Fibroblast of lung (primary cell): ENCODE measurements around the gene WSCD2. TPM values are rescaled to one million over a fixed set of nuclear protein-coding genes. Genes with fewer than 3 reads are reported as not detected.

Experiments used
- DNase-seq, 2 donors: peaks; one replicate each; pipeline versions ENCODE4 v3.0.0 to v3.0.0-alpha.2; 2010; ENCODE audit warnings: low read depth in 2 of 2
- H2AFZ ChIP-seq: 2 replicates; pipeline ENCODE4 v1.5.1; 2012; ENCODE audit warnings: low read length, control low read depth, inconsistent platforms
- H3K27ac ChIP-seq: 2 replicates; pipeline ENCODE4 v1.5.1; 2011; ENCODE audit warnings: low read length, control low read depth; ENCODE audit not compliant: insufficient read depth
- H3K27me3 ChIP-seq: 2 replicates; pipeline ENCODE4 v1.5.1; 2011; ENCODE audit warnings: mild to moderate bottlenecking, low read length; ENCODE audit not compliant: control insufficient read depth, insufficient read depth
- H3K36me3 ChIP-seq: 2 replicates; pipeline ENCODE4 v1.5.1; 2011; ENCODE audit warnings: low read length; ENCODE audit not compliant: control insufficient read depth, insufficient read depth
- H3K4me1 ChIP-seq: 2 replicates; pipeline ENCODE4 v1.5.1; 2011; ENCODE audit warnings: low read length; ENCODE audit not compliant: control insufficient read depth, insufficient read depth; ENCODE audit errors: extremely low read depth
- H3K4me2 ChIP-seq: 2 replicates; pipeline ENCODE4 v1.5.1; 2011; ENCODE audit warnings: low read length, control low read depth; ENCODE audit not compliant: insufficient read depth; ENCODE audit errors: extremely low read depth
- H3K4me3 ChIP-seq, 4 experiments: fragments of 200-600 bp in 1 of 4; sonication (generic) in 1 of 4; replicated peaks in 1 of 4; 2 replicates each; pipeline ENCODE4 v1.5.1; 2011 to 2016; ENCODE audit warnings: low read length in 4 of 4, low read depth in 3 of 4, mild to moderate bottlenecking in 3 of 4, control low read depth in 2 of 4, inconsistent platforms in 1 of 4, mixed read lengths in 1 of 4; ENCODE audit not compliant: insufficient read depth in 1 of 4; ENCODE audit errors: control extremely low read depth in 1 of 4
- H3K79me2 ChIP-seq: 2 replicates; pipeline ENCODE4 v1.5.1; 2012; ENCODE audit warnings: mild to moderate bottlenecking, low read length, inconsistent platforms; ENCODE audit not compliant: control insufficient read depth, insufficient read depth
- H3K9ac ChIP-seq: 2 replicates; pipeline ENCODE4 v1.5.1; 2011; ENCODE audit warnings: mild to moderate bottlenecking, low read length, control low read depth; ENCODE audit not compliant: insufficient read depth
- H3K9me3 ChIP-seq: 2 replicates; pipeline ENCODE4 v1.5.1; 2012; ENCODE audit warnings: low read depth, low read length; ENCODE audit not compliant: control insufficient read depth, insufficient read depth
- H4K20me1 ChIP-seq: 2 replicates; pipeline ENCODE4 v1.5.1; 2011; ENCODE audit warnings: low read length; ENCODE audit not compliant: control insufficient read depth, insufficient read depth; ENCODE audit errors: extremely low read depth
- CTCF ChIP-seq, 2 donors: IDR thresholded peaks in 1 of 2; conservative IDR thresholded peaks in 1 of 2; 1 replicate in 1 of 2; 2 replicates in 1 of 2; pipeline ENCODE4 v1.5.1; 2011 to 2012; ENCODE audit warnings: low read length in 2 of 2, control low read depth in 1 of 2, inconsistent platforms in 1 of 2, low read depth in 1 of 2, mild to moderate bottlenecking in 1 of 2
- EZH2 ChIP-seq: IDR thresholded peaks from 2 replicates; pipeline ENCODE4 v1.5.1; 2012; ENCODE audit warnings: low read length, control low read depth, mild to moderate bottlenecking; ENCODE audit errors: missing control alignments
- polyA plus RNA-seq, 2 donors: library from polyadenylated mRNA; depleted of rRNA in 1 of 2; stranded (reverse) in 1 of 2; unstranded in 1 of 2; fragments of >200 nt; gene quantifications; 2 replicates each; pipeline ENCODE4 v1.2.1, GENCODE V29; 2011 to 2012; ENCODE audit warnings: missing spikeins in 1 of 2
- total RNA-seq: library from RNA; depleted of rRNA; stranded (reverse); fragments of >200 nt; gene quantifications from 2 replicates; pipeline ENCODE4 v1.2.1, GENCODE V29; 2014

Gene WSCD2
- total and polyA plus RNA-seq, 2 donors (not counting 1 experiment from before 2014, with no cell fraction given), result not detected

GRCh38 chr12:108196319-108196718, 67.2 kb downstream of the WSCD2 start:
- Histone ChIP-seq H3K4me2 (no peak overlapping the region), H3K9me3 (no peaks in the 10 kb centered on the region), H3K36me3 (no peaks in the 10 kb centered on the region), H4K20me1 (no peaks in the 10 kb centered on the region), H3K79me2 (no peaks in the 10 kb centered on the region), H2AFZ (no peak overlapping the region), H3K27ac (no peak overlapping the region), H3K27me3 (no peaks in the 10 kb centered on the region), H3K4me3 (no peak overlapping the region), H3K4me1 (no peaks in the 10 kb centered on the region), H3K9ac (no peak overlapping the region)
- no peak for TF ChIP-seq CTCF (conservative IDR thresholded peaks at IDR 0.05 in 1 of 2, IDR thresholded peaks at IDR 0.05 in 1 of 2; ENCODE audit: low read depth in 1 of 2, low read length in 2 of 2)
- TF ChIP-seq EZH2, result no peak
- DNase-seq, result no peak

GRCh38 chr12:108196921-108197320, 67.8 kb downstream of the WSCD2 start:
- Histone ChIP-seq H3K79me2 (no peaks in the 10 kb centered on the region), H3K9me3 (no peaks in the 10 kb centered on the region), H3K27me3 (no peaks in the 10 kb centered on the region), H3K9ac (no peak overlapping the region), H3K27ac (no peak overlapping the region), H4K20me1 (no peaks in the 10 kb centered on the region), H3K4me2 (no peak overlapping the region), H2AFZ (no peak overlapping the region), H3K4me1 (no peaks in the 10 kb centered on the region), H3K36me3 (no peaks in the 10 kb centered on the region), H3K4me3 (no peak overlapping the region)
- DNase-seq, result no peak
- TF ChIP-seq EZH2, result no peak
- TF ChIP-seq CTCF (conservative IDR thresholded peaks at IDR 0.05 in 1 of 2, IDR thresholded peaks at IDR 0.05 in 1 of 2; ENCODE audit: low read depth in 1 of 2, low read length in 2 of 2), result no peak

GRCh38 chr12:108198043-108198442, 69.0 kb downstream of the WSCD2 start:
- H3K4me2 ChIP-seq, result no peak overlapping the region
- H3K27ac ChIP-seq, result no peak overlapping the region
- no peaks in the 10 kb centered on the region for H4K20me1 ChIP-seq
- H3K27me3 ChIP-seq, result no peaks in the 10 kb centered on the region
- no peak for DNase-seq
- no peak overlapping the region for H2AFZ ChIP-seq
- H3K9me3 ChIP-seq, result no peaks in the 10 kb centered on the region
- TF ChIP-seq CTCF (conservative IDR thresholded peaks at IDR 0.05 in 1 of 2, IDR thresholded peaks at IDR 0.05 in 1 of 2; ENCODE audit: low read depth in 1 of 2, low read length in 2 of 2) (no peak), EZH2 (no peak)
- no peaks in the 10 kb centered on the region for H3K36me3 ChIP-seq
- no peaks in the 10 kb centered on the region for H3K4me1 ChIP-seq
- no peaks in the 10 kb centered on the region for H3K79me2 ChIP-seq
- no peak overlapping the region for H3K9ac ChIP-seq
- H3K4me3 ChIP-seq, result no peak overlapping the region
